Measurements from ENCODE around the gene MT1B. TPM values are rescaled to one million over a fixed set of nuclear protein-coding genes. Genes with fewer than 3 reads are reported as not detected.
"Not testable (repeated sequence)": the region's sequence is repeated elsewhere in the genome, so short reads cannot be mapped to it uniquely, and the experiment has no call there.

The MT1B gene
- total RNA-seq, 1 donor from 2014 or later = not detected

DNA sequence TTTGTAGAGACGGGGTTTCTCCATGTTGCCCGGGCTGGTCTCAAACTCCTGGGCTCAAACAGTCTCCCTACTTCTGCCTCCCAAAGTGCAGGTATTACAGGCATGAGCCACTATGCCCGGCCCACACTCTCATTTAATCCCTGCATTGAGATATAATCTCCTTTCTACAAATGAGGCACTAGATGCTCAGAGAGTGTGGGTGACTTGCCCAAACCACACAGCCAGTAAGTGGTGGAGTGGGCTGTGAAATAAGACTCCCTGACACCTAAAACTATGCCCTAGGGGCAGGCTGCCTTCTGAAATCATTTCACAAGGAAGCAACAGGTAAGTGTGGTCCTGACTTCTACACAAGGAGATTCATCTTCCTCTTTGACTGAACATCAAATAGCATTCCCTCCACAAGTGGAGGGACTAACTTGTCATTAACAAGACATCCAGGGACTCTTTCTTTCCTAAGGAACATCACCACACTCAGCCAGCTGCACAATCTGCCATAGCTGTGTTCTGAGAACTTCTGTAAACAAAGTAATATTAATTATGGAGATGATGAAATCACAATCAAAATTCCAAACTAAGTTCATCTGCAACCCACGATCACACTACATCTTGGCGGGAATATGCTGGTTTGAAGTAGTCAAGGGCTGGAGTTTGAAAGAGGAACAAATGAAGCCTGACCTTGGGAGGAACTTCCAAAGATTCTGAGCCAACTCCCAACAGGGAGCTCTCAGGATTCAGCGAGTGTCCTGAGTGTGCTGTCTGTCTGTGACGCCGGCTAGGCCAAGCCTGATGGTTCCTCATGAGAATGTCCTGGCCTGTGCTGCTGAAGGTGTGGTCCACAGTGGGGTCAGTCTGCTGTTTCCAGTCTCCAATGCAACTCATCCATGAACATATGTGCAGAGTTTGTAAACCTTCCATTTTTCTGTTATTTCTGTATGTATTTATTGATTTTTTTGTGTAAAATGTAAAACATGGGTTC lies 13.9 kb downstream of the MT1B start:
- DNase-seq (ENCODE audit: low read depth) = not testable (repeated sequence)

- no peak for DNase-seq (ENCODE audit: low read depth)
Observed at GRCh38 chr16:56667581-56668571, 16.2 kb downstream of the MT1B start, which contains the start of gene MT1G. MT1G (minus strand) TSS chr16:56668065; CDS start chr16:56667993, 72 bp downstream.

- DNase-seq (ENCODE audit: low read depth) = no peak
Observed at GRCh38 chr16:56669005-56669839, 17.5 kb downstream of the MT1B start, which contains the start of gene MT1H. MT1H (plus strand) TSS chr16:56669814; CDS start chr16:56669885, 71 bp downstream.

DNA sequence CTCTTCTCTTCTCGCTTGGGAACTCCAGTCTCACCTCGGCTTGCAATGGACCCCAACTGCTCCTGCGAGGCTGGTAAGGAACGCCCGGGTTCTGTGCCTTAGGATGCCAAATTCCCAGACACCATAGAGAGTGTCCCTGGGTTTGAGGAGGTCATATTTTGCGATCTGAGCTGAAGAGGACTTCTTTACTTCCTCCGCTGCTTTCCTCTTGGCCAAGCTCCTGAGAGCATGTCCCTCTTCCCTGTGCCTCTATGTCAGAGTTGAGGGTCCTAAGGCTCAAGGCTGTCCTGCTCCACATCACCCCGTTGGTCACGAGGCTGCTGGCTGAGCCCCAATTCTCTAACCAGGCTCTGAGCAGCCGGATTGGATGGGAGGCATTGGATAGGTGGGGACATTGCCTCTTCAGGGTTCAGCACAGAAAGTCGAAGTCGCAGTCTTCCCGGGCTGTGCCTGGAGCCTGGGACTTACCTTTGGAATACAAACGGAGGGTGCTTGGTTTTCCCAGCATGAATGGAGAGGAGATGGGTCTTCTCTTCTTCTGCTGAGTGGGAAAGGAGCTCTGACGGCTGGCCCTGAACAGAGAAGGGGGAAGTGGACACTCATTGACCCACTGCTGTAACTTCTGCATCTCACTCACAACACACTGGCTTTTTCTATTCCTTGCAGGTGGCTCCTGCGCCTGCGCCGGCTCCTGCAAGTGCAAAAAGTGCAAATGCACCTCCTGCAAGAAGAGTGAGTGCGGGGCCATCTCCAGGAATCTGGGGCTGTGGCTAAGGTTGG lies 18.3 kb downstream of the MT1B start:
- DNase-seq (ENCODE audit: low read depth) = no peak

DNA sequence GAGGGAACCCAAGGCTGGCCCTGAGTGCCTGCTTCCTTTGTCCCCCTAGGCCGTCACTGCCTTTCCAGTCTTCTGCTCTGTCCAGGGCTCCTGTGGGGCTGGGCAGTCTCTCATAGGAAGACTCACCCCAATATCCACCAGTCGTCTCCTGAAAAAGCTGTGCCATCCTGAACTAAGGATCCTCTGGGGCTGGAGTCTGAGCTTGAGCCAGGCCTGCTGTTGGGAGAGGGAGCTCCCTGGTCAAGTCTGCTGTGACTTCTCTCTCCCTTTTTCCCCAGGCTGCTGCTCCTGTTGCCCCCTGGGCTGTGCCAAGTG lies 18.9 kb downstream of the MT1B start:
- no peak for DNase-seq (ENCODE audit: low read depth)

DNA sequence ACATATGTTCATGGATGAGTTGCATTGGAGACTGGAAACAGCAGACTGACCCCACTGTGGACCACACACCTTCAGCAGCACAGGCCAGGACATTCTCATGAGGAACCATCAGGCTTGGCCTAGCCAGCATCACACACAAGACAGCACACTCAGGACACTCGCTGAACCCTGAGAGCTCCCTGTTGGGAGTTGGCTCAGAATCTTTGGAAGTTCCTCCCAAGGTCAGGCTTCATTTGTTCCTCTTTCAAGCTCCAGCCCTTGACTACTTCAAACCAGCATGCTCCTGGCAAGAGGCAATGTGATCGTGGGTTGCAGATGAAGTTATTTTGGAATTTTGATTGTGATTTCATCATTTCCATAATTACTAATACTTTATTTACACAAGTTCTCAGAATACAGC lies 20.0 kb downstream of the MT1B start:
- DNase-seq (ENCODE audit: low read depth) = not testable (repeated sequence)

- DNase-seq (ENCODE audit: low read depth) = not testable (repeated sequence)
Observed at GRCh38 chr16:56672171-56672570, 20.5 kb downstream of the MT1B start.

- DNase-seq (ENCODE audit: low read depth) = no peak
Observed at GRCh38 chr16:56672761-56673536, 21.3 kb downstream of the MT1B start.

DNA sequence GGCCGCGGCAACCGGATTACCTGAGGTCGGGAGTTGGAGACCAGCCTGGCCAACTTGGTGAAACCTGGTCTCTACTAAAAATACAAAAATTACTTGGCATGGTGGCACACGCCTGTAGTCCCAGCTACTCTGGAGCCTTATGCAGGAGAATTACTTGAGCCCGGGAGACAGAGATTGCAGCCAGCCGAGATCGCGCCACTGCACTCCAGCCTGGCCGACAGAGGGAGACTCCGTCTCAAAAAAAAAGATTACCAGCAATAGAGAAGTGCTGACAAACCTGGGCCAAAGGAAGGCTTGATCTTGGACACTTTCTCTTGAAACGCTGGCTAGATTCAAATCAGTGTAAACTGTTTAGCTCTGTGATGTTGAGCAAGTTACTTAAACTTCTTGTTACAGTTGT lies 22.2 kb downstream of the MT1B start:
- peak; percentile 32 for DNase-seq (ENCODE audit: low read depth)

GRCh38 chr16:56674570-56674969 lies 22.9 kb downstream of the MT1B start:
- DNase-seq (ENCODE audit: low read depth) = not testable (repeated sequence)

DNA sequence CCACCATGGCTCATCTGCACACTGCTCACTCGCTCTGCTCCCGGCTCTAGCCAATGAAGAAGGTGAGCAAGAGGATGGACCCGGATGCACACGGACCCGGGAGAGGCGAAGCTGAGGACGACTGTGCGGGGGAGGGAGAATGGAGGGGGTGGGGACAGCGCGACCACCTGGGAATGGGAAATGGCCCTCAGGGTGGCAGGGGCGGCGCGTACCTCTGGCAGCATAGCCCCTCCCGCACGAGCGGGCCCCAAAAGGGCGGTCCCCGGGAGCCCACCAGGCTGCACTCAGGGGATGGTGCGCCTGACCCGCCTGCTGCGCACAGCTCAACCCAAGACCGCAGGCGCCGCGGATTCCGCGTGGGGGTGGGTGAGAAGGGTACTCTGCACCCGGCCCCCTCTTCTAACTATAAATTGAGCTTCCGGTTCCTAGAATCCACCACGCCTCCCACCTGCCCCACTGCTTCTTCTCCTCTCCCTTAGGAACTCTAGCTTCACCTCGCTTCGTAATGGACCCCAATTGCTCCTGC lies 24.1 kb downstream of the MT1B start:
- DNase-seq (ENCODE audit: low read depth) = no peak

DNA sequence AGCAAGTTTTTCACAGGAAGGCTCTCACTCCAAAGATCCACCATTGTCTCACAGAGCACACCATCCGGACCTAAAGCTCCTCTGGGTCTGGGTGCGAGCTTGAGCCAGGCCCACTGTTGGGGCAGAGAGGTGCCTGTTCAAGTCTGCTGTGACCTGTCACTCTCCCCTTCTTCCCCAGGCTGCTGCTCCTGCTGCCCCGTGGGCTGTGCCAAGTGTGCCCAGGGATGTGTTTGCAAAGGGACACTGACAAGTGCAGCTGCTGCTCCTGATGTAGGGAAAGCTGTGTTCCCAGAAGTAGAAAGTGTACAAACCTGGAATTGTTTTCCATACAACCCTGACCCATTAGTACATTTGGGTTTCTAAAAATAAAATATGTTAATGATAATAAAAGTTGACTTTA lies 25.8 kb downstream of the MT1B start:
- no peak for DNase-seq (ENCODE audit: low read depth)

GRCh38 chr16:56679078-56679730 lies 27.5 kb downstream of the MT1B start:
- DNase-seq (ENCODE audit: low read depth) = peak; percentile 57

- DNase-seq (ENCODE audit: low read depth) = peak; percentile 80
Observed at GRCh38 chr16:56679818-56680217, 28.1 kb downstream of the MT1B start.

GRCh38 chr16:56681939-56682702 lies 30.4 kb downstream of the MT1B start, which contains the start of gene MT1X:
MT1X (plus strand) TSS chr16:56682470; CDS start chr16:56682541, 71 bp downstream.
- DNase-seq (ENCODE audit: low read depth) = peak; percentile 90

DNA sequence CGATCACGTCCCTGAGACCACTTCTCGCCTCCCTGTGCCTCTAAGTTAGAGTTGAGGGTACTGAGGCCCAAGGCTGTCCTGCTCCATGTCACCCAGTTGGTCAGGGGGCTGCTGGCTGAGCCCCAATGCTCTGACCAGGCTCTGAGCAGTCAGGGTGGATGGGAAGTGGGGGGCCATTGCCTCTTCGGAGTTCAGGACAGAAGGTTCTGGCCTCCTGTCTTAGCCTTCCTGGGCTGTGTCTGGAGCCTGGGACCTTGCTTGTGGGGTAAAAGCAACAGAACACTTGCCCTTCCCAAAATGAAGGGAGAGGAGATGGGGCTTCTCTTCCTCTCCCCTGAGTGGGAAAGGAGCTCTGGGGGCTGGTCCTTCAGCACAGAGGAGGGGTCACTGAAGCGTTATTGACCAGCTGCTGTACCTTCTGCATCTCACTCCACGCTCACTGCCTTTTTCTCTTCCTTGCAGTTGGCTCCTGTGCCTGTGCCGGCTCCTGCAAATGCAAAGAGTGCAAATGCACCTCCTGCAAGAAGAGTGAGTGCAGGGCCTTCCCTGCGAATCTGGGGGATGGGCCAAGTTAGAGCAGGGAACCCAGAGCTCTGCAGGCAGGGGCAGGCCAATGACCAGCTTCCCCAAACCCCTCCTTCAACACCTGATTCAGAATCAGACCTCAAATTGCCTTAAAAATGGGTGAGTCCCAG lies 31.2 kb downstream of the MT1B start:
- DNase-seq (ENCODE audit: low read depth) = no peak
